ENCODE data around the gene GALR2.
"Not testable (repeated sequence)": the region's sequence is repeated elsewhere in the genome, so short reads cannot be mapped to it uniquely, and the experiment has no call there.

GALR2 gene

DNA sequence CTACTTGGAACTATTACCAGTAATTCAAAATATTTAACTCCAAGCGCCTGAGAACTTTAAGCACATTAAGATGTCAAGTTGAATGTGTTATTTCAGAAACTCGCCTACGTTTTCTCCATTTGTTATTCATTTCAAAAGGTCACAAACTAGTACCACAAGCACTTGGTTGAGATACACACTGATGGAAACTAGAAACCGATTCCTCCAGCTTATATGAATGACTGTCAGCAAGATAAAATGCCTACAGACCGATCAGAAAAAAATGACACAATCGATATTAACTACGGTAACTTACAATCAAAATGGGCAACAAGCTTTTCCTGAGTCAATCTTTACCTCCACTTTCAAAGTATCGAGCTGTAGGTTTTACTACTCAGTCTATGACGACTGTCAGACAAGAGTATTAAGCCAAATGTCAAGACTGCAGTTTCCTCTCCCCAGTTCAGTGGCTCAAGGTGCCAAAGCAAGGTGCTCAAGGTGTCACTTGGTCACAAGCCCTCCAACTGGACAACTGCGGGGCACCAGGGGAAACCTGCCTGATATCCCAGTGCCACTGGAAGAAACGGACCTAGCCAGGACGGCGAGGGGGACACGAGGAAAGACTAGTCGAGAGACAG is 2.9 kb upstream of the GALR2 start:
- peak; percentile 82 for ATAC-seq
- peaks cover 26% of the 10 kb centered on the region for H3K4me1 Mint-ChIP-seq
- peak overlapping the region; percentile 99 for H3K27ac Mint-ChIP-seq
- peaks cover 57% of the 10 kb centered on the region for H3K36me3 Mint-ChIP-seq
- peak overlapping the region; percentile 96 for H3K4me3 Mint-ChIP-seq
- DNase-seq (ENCODE audit: low spot score in 2 of 2) = peak; percentile 31 to 76
- H3K9me3 Mint-ChIP-seq = no peaks in the 10 kb centered on the region

DNA sequence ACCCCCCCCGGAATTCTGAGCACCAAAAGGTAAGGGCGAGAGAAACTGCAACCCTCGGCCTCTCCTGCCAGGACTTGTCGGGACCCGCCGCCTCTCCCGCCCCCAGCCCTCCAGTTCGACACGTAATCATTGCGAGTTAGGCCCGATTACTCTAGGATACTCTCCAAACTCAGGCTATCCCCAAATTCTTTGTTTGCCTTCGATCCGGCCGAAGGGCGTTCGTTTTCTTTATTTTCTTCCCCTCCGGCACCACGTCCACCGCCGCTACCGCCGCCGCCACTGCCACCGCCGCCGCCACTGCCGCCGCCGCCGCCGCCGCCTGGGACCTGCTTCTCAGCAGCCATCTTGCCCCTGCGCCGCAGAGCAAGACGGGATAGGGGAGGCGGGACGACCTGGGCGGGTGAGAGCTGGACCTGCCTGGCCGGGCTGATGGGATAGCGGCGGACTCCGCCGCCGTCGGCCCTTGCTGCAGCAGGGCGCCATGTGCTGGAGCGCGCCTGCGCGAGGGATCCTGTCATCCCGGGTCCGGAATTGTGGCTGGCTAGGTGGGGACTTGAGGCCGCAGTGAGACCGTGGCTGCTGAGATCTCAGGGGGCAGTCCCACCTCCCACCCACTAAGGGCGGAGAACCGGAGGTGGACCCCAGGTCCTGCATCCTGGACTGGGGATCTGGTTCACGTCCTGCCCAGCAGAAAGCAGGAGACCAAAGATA is 2.3 kb upstream of the GALR2 start, which contains the start of gene SRP68:
SRP68 (minus strand) TSS at position 370 of the 711 bp plus-strand sequence; CDS start at position 344, 26 bp downstream.
- Mint-ChIP-seq H3K4me1 (peaks cover 33% of the 10 kb centered on the region), H3K36me3 (peaks cover 51% of the 10 kb centered on the region), H3K27ac (peak within 1 kb of the TSS; percentile 99), H3K4me3 (peak within 1 kb of the TSS; percentile 96), H3K9me3 (no peaks in the 10 kb centered on the region)
- DNase-seq (ENCODE audit: low spot score in 2 of 2) (peak; percentile 73 to 93), ATAC-seq (peak; percentile 88)

DNA sequence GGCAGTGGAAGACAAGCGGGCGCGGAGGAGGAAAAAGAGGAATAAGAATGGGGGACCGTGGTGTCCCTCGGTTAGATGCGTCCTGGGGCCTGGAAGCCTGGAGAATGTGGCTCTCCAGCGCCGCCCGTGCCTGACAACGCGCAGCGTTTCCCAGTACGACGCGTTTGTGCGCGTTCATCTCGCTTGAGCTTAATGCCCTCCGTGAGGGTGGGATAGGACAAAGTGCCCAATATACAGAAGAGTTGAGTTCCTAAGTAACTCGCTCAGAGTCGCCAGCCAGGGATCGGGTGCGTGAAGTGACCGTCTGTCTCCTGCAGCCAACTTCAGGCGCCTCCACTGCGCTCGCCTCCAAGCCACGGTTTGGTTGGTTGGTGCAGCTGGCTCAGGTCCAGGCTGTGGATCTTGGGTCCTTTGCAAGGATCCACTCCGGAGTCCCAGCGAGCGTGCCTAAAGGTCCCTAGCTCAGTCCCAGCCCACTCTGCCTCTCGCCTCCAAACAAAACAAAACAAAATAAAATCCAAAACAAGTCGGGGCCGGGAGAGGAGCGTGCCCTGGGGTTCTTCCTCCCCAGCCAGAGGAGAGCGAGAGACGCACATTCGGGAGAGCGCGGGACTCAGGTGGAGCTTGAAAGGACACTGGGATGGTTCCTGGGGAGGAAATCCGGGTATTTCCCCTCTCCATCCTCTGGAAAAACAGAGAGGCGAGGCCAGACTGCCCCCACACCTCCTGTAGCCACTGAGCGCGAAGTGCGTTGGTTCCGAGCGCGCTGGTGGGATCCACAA is 974 bp downstream of the GALR2 start:
- peak in 1 of 2 donors; percentile 63 for DNase-seq (ENCODE audit: low spot score in 2 of 2)
- H3K4me3 Mint-ChIP-seq = peak overlapping the region; percentile 68
- H3K27ac Mint-ChIP-seq = no peak overlapping the region
- no peaks in the 10 kb centered on the region for H3K9me3 Mint-ChIP-seq
- no peak for ATAC-seq
- H3K36me3 Mint-ChIP-seq = peaks cover 18% of the 10 kb centered on the region
- H3K4me1 Mint-ChIP-seq = peaks cover 33% of the 10 kb centered on the region

DNA sequence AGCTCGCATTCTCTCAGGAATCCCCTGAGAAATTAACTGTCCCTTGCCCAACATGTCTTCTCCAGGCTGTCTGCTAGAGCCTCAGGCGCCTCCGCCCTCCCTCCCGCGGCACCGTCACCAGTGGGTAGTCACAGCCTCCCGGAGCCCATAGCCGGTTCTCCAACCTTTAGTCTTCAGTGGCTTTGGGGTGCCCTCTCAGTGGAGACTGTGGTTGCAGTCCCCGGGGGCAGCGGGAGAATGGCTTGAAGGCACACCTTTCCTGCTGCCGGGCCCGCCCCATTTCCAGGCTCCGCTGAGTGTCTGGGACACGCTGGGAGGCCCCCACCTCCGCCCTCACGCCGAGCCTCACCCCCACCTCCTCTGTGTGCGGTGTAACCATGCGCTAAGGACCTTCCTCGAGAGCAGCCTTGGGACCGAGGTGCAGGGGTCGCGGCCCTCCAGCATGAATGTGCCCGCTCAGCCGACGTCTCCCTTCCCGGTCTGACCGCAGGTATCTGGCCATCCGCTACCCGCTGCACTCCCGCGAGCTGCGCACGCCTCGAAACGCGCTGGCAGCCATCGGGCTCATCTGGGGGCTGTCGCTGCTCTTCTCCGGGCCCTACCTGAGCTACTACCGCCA is 1.7 kb downstream of the GALR2 start:
- H3K27ac Mint-ChIP-seq = no peak overlapping the region
- H3K4me1 Mint-ChIP-seq = peaks cover 27% of the 10 kb centered on the region
- ATAC-seq = no peak

DNA sequence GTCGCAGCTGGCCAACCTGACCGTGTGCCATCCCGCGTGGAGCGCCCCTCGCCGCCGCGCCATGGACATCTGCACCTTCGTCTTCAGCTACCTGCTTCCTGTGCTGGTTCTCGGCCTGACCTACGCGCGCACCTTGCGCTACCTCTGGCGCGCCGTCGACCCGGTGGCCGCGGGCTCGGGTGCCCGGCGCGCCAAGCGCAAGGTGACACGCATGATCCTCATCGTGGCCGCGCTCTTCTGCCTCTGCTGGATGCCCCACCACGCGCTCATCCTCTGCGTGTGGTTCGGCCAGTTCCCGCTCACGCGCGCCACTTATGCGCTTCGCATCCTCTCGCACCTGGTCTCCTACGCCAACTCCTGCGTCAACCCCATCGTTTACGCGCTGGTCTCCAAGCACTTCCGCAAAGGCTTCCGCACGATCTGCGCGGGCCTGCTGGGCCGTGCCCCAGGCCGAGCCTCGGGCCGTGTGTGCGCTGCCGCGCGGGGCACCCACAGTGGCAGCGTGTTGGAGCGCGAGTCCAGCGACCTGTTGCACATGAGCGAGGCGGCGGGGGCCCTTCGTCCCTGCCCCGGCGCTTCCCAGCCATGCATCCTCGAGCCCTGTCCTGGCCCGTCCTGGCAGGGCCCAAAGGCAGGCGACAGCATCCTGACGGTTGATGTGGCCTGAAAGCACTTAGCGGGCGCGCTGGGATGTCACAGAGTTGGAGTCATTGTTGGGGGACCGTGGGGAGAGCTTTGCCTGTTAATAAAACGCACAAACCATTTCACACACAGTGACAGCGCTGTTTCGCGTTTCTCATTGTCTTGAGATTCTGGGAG is 2.4 kb downstream of the GALR2 start:
- ATAC-seq (peak; percentile 5), DNase-seq (ENCODE audit: low spot score in 2 of 2) (no peak)
- Mint-ChIP-seq H3K27ac (no peak overlapping the region), H3K4me3 (peak overlapping the region; percentile 68), H3K36me3 (peaks cover 8% of the 10 kb centered on the region), H3K9me3 (no peaks in the 10 kb centered on the region), H3K4me1 (peaks cover 33% of the 10 kb centered on the region)

More for the DNA sequence above, 1.7 kb downstream of the GALR2 start:
- Mint-ChIP-seq H3K36me3 (peaks cover 15% of the 10 kb centered on the region), H3K4me3 (peak overlapping the region; percentile 68), H3K9me3 (no peaks in the 10 kb centered on the region)
- no peak for DNase-seq (ENCODE audit: low spot score in 2 of 2)

DNA sequence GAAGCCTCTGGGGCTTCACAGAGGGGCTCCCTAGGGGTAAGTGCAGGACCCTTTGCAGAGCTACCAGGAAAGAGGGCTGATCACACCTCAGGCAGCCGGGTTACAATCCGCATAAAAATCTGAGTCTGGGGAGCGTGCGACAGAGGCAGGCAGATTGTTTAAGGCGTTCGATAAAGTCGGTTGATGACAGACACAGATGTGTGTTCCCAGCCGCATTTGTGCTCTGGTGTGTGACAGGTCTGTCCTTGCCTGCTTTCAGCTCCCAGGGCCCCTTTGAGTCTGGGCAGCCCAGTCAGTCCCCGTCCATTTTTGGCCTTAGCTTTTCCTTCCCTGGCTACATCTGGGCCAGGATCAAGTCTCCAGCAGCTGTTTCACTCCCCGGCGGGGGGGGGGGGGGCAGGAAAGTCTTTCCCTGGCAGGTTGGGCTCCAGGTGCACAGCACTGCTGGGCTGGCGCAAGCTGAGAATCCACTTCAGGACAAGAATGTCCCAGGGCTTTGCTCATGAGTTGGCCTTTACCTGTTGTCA is 3.1 kb downstream of the GALR2 start:
- Mint-ChIP-seq H3K27ac (no peak overlapping the region), H3K4me1 (peaks cover 33% of the 10 kb centered on the region), H3K36me3 (peaks cover 2% of the 10 kb centered on the region), H3K4me3 (no peak overlapping the region), H3K9me3 (no peaks in the 10 kb centered on the region)
- DNase-seq (ENCODE audit: low spot score in 2 of 2) (no peak), ATAC-seq (no peak)

DNA sequence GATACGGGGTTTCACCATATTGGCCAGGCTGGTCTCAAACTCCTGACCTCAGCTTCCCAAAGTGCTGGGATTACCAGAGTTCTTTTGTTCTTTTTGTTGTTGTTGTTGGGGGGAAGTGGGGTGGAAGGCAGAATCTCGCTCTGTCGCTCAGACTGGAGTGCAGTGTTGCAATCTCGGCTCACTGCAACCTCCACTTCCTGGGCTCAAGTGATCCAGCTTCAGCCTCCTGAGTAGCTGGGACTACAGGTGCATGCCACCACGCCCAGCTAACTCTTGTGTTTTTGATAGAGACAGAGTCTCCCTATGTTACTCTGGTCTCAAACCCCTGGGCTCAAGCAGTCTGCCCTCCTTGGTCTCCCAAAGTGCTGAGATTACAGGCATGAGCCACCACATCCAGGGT is 3.8 kb downstream of the GALR2 start:
- H3K36me3 Mint-ChIP-seq; H3K9me3 Mint-ChIP-seq; DNase-seq (ENCODE audit: low spot score in 2 of 2); H3K27ac Mint-ChIP-seq; ATAC-seq; H3K4me3 Mint-ChIP-seq: not testable (repeated sequence)
- peaks cover 33% of the 10 kb centered on the region for H3K4me1 Mint-ChIP-seq

DNA sequence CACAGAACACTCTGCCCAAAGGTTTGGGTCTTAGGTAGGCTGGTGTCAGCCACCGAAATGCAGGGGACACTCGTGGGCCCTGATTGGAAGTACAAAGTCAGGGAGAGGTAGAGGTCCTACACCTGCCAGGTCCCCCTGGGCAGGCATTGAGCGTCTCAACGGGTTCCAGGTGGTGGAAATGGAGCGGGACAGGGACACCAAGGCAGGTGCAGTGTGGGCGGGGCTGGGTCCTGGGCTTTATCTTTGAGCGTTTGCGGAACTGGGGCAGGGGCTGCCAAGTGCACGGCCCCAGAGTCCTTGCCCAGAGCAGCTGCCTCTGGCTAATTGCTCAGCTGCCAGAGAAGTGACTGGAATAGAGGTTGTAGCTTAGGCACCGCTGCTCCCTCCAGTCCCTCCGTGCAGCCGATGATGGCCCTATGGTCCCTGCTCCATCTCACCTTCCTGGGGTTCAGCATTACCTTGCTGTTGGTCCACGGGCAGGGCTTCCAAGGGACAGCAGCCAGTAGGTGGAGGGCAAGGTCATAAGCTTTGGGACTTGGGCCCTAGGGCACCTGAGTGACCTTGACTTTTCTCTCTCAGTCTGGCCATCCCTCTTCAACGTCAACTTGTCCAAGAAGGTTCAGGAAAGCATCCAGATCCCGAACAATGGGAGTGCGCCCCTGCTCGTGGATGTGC is 4.4 kb downstream of the GALR2 start, which contains the start of gene ZACN:
ZACN (plus strand) TSS at position 323 of the 675 bp plus-strand sequence; CDS start at position 406, 83 bp downstream.
- H3K36me3 Mint-ChIP-seq = peaks cover 11% of the 10 kb centered on the region
- H3K27ac Mint-ChIP-seq = no peak within 1 kb of the TSS
- H3K4me1 Mint-ChIP-seq = peaks cover 33% of the 10 kb centered on the region
- ATAC-seq (no peak), DNase-seq (ENCODE audit: low spot score in 2 of 2) (no peak)
- no peak within 1 kb of the TSS for H3K4me3 Mint-ChIP-seq
- H3K9me3 Mint-ChIP-seq = no peaks in the 10 kb centered on the region

DNA sequence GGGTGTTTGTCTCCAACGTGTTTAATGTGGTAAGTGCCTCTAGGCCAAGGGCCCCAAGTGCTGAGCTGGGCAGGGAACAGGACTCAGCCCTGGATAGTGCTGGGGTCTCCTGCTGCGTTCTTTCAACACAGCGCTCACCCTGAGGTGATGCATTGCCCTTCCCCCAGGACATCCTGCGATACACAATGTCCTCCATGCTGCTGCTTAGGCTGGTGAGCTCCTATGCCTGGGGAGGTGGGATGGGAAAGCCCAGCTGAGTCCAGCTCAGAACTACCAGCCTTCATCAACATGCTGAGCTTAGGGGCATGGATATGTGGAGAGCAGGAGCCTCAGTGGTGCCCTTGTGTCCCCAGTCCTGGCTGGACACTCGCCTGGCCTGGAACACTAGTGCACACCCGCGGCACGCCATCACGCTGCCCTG is 5.0 kb downstream of the GALR2 start:
- Mint-ChIP-seq H3K36me3 (peaks cover 16% of the 10 kb centered on the region), H3K9me3 (no peaks in the 10 kb centered on the region), H3K4me3 (no peak overlapping the region), H3K4me1 (peaks cover 33% of the 10 kb centered on the region), H3K27ac (no peak overlapping the region)
- no peak for DNase-seq (ENCODE audit: low spot score in 2 of 2)
- ATAC-seq = no peak

DNA sequence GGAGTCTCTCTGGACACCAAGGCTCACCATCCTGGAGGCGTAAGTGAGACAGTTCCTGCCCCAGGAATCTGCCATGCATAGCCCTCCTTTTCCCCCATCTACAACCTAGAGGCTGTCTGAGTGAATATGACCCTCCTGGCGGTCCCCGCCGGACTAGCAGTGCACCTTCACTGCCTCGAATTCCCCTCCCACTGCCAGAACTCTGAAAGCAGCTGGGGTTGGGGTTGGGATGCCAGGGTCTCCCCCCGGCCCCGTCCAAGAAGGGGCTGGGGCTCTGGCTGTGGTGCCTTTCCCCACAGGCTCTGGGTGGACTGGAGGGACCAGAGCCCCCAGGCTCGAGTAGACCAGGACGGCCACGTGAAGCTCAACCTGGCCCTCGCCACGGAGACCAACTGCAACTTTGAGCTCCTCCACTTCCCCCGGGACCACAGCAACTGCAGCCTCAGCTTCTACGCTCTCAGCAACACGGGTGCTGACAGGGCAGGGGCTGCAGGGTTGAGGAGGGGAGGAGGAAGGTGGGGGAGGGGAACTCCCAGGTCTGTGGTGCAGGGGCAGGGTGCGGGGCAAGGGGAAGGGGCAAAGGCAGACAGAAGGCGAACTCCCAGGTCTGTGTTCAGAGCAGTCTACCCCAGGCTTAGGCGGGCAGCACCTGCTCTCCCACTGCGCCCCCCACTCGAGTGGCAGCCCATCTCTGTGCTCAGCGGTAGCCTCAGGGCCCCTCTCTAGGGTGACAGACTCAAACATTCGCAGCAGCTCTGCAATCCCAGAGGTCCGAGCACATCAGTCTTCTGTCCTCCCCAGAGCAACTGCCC is 5.6 kb downstream of the GALR2 start:
- no peak overlapping the region for H3K4me3 Mint-ChIP-seq
- H3K27ac Mint-ChIP-seq = no peak overlapping the region
- H3K36me3 Mint-ChIP-seq = peaks cover 21% of the 10 kb centered on the region
- DNase-seq (ENCODE audit: low spot score in 2 of 2) (no peak), ATAC-seq (peak; percentile 9)
- H3K9me3 Mint-ChIP-seq = no peaks in the 10 kb centered on the region
- peaks cover 27% of the 10 kb centered on the region for H3K4me1 Mint-ChIP-seq

DNA sequence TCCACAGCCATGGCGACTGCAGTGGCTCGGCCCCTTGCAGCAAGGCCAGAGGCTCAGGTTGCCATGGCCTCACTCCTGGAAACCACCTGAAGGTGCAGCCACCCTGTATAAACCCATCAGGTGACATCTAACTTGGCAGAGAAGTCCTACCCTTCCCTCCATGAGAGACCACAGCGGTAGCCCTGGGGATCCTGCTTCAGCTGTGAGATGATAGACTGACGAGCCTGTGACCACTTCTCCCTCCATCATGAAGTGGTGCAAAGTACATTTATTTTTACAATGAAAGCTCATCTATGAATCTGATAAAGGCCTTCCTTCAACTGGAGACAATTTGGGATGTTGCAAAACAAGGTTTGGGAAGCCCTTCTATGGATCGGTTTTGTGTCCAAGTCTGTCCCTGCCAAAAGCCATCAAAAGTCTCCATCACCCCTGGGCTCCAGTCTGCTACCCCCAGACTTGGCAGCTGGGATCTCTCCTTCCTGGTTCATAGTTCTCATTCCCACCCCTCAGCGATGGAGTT is 6.2 kb downstream of the GALR2 start:
- Mint-ChIP-seq H3K4me1 (peaks cover 24% of the 10 kb centered on the region), H3K4me3 (no peak overlapping the region), H3K36me3 (peaks cover 21% of the 10 kb centered on the region), H3K9me3 (no peaks in the 10 kb centered on the region), H3K27ac (no peak overlapping the region)
- ATAC-seq = no peak
- DNase-seq (ENCODE audit: low spot score in 2 of 2) = no peak

DNA sequence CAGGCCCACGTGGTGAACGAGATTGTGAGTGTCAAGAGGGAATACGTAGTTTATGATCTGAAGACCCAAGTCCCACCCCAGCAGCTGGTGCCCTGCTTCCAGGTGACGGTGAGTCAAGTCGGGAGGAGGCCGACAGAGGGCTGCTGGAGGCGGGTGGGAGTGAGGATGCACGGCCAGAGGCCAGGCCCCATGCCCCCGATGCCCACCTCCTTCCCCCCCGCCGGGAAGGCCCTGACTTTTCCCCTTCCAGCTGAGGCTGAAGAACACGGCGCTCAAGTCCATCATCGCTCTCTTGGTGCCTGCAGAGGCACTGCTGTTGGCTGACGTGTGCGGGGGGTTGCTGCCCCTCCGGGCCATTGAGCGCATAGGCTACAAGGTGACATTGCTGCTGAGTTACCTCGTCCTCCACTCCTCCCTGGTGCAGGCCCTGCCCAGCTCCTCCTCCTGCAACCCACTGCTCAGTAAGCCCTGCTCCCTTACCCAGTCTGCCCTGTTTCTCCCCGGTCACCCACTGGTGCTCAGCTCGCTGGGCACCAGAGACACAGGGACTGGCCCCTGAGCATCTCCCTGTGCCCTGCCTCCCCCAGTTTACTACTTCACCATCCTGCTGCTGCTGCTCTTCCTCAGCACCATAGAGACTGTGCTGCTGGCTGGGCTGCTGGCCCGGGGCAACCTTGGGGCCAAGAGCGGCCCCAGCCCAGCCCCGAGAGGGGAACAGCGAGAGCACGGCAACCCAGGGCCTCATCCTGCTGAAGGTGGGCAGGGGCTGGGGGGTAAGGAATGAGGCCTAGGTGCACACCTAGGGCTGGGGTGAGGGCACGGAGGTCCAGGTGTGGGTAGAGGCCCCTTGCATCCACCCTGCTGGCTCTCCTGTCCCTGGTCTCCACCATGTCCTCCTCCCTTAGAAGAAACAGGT is 7.0 kb downstream of the GALR2 start:
- ATAC-seq = no peak
- H3K4me3 Mint-ChIP-seq = no peak overlapping the region

More for the DNA sequence above, 7.0 kb downstream of the GALR2 start:
- Mint-ChIP-seq H3K9me3 (no peaks in the 10 kb centered on the region), H3K36me3 (peaks cover 21% of the 10 kb centered on the region), H3K4me1 (peaks cover 20% of the 10 kb centered on the region), H3K27ac (peak overlapping the region; percentile 83)
- DNase-seq (ENCODE audit: low spot score in 2 of 2) = no peak
